GM13976 (cell line): ENCODE results near the gene RPL11.

Experiments
- DNase-seq: peaks from one replicate; pipeline ENCODE4 v3.0.0; 2012; ENCODE audit warnings: low spot score
- CTCF ChIP-seq: IDR thresholded peaks from 2 replicates; pipeline ENCODE4 v1.5.1; 2012; ENCODE audit warnings: borderline replicate concordance, mild to moderate bottlenecking; ENCODE audit not compliant: insufficient read depth; ENCODE audit errors: extremely low read depth, missing control alignments, control extremely low read depth
- in situ Hi-C: fragments of 300-500 bp; cut with MboI; formaldehyde crosslinking; loops from one replicate; pipeline ENCODE4 v1.12.0; 2022; ENCODE audit warnings: low sequenced_read_pairs, mixed read lengths, inconsistent platforms; ENCODE audit not compliant: unreplicated experiment

RPL11 gene

GRCh38 chr1:23709229-23709628 lies 17.6 kb downstream of the RPL11 start:
- no peak for DNase-seq
- in situ Hi-C loops = no loop called here
- no peak for TF ChIP-seq CTCF

GRCh38 chr1:23718482-23718881 lies 26.9 kb downstream of the RPL11 start:
- in situ Hi-C loops = no loop called here
- peak; percentile 22 for TF ChIP-seq CTCF
- no peak for DNase-seq

- in situ Hi-C loops = no loop called here
- no peak for TF ChIP-seq CTCF
- no peak for DNase-seq
Measured at GRCh38 chr1:23719162-23719820, 27.7 kb downstream of the RPL11 start.

GRCh38 chr1:23720256-23720995 lies 28.8 kb downstream of the RPL11 start:
- DNase-seq = peak; percentile 61
- in situ Hi-C loops = no loop called here
- TF ChIP-seq CTCF = no peak

- in situ Hi-C loops = no loop called here
- DNase-seq = no peak
- TF ChIP-seq CTCF = no peak
Measured at GRCh38 chr1:23722652-23723051, 31.0 kb downstream of the RPL11 start.

GRCh38 chr1:23726686-23727085 lies 35.1 kb downstream of the RPL11 start:
- no peak for DNase-seq
- in situ Hi-C loops = no loop called here
- no peak for TF ChIP-seq CTCF
